NCI-H526 (cell line): ENCODE data around the gene SNTA1.
"Not testable (repeated sequence)": the region's sequence is repeated elsewhere in the genome, so short reads cannot be mapped to it uniquely, and the experiment has no call there.

Experiments used
- DNase-seq, 2 experiments: peaks; one replicate each; lab custom pipeline; 2025; lab: John Stamatoyannopoulos, UW

The SNTA1 gene

DNA sequence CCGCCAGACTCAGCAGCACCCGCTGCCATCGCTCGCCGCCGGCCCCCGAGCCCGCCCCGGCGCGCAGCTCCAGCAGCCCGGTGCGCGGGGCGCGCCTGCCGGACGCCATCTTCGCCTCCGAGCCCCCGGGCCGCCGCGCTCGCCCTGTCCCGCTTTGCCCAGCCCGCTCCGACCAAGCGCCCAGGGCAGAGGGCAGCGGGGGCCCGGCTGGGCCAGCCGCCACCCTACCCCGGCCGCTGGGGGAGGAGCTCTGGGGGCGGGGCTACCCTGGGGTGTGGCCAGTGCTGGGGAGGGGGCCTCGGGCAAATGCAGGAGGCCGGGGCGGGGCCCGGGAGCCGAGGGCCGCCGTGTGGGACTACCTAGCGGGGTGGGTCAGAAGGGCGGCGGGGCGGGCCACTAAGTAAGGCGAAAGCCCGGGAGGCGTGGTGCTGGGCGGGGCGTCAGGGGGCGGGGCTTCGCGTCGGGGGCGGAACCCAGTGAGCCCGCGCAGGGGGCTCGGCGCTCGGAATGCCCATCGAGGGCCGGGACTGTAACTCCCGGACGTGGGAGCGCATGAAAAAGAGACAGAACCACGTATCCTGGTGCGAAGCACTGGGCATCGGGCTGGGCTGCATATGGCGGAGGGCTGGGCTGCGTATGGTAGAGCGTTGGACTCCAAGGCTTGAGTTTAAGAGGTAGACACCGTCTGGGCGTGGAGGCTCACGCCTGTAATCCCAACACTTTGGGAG, at the start of gene SNTA1:
TSS of gene SNTA1 (minus strand) at position 252 of the 728 bp plus-strand sequence. CDS start at position 109, 143 bp downstream.
- peak; percentile 68 to 95 for DNase-seq

DNA sequence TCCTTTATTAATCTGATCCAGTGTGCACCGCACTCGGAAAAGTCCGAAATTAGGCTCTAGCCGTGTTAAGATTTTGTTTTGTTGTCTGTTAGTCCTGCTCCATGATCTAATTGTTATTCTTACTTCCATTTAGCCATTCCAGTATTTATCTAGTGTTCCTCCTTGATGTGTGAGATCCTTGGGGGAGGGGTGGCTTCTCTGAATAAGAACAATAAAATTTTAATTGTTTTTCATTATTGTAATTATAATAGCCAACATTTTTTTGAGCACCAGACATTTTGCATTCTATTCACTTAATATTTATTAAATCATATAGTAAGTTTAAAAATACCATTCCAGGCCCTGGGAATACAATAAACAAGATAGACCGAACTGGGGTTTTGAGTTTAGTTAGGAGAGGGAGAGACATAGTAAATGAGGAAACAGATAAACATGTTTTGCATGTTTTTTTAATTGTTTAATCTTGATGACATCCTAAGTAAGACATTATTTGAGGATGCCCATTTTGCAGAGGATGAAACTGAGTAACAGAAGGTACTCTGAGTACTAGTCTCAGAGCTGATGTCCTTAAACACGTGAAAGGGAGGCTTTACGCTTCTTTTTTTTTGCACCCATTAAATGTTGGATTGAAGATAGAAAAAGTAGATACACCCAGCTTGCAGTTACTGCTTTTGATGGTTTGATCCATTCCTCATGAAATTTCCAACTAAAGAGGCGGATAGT, 47.5 kb upstream of the SNTA1 start:
- peak in 1 of 2 experiments; percentile 34 for DNase-seq

- DNase-seq: peak in 1 of 2 experiments; percentile 52
These were observed 46.7 kb upstream of the SNTA1 start, which contains the start of gene CBFA2T2 for GRCh38 chr20:33490023-33490933. Gene CBFA2T2 (plus strand): TSS chr20:33490096. CDS start chr20:33490268, 172 bp downstream.

DNA sequence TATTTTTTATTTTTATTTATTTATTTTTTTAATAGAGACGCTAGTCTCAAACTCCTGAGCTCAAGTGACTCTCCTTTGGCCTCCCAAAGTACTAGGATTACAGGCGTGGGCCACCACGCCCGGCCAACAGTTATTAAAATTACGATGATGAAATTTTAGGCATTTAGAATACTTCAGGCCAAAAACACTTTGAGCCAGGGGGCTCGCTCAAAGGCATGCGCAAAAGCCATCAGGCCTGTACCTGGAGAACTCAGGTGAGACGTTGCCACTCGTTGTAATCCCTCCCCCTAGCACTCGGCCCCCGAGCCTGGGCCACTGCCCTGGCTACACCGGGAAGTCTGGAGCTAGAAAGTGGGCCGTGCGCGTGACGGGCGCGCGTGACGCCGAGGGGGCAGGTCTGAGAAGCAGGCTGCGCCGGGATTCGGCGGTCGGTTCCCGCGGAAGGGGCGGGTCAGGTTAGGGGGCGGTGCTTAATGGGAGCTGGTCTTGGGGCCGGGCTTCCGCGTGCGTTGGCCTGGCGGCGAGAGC, 46.0 kb upstream of the SNTA1 start:
- peak; percentile 97 to 99 for DNase-seq

DNA sequence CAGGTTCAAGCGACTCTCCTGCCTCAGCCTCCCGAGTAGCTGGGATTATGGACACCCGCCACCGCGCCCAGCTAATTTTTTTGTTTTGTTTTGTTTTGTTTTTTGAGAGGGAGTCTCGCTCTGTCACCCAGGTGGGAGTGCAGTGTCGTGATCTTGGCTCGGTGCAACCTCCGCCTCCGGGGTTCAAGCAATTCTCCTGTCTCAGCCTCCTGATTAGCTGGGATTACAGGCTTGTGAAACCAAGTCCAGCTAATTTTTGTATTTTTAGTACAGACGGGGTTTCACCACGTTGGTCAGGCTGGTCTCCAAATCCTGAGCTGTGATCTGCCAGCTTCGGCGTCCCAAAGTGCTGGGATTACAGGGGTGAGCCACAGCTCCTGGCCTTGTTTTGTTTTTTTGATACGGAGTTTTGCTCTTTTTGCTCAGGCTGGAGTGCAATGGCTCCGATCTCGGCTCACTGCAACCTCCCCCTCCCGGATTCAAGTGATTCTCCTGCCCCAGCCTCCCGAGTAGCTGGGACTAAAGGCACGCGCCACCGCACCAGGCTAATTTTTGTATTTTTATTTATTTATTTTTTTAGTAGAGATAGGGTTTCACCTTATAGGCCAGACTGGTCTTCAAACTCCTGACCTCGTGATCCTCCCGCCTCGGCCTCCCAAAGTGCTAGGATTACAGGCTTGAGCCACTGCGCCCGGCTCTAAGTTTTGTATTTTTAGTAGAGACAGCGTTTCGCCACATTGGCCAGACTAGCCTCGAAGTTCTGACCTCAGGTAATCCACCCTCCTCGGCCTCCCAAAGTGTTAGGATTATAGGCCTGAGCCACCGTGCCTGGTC, 45.3 kb upstream of the SNTA1 start:
- not testable (repeated sequence) for DNase-seq

DNA sequence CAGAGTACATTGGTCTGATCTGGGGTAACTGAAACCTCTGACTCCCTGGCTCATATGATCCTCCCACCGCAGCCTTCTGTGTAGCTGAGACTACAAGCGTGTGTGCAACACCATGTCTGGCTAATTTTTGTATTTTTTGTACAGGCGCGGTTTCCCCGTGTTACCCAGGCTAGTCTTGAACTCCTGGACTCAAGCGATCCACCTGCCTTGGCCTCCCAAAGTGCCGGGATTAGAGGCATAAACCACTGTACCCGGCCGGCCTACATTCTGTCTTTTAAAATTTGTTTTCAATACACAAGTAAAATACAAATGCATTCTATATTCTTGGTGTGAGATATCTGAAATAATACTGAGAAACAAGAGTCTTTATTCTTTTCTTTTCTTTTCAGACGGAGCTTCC, 44.6 kb upstream of the SNTA1 start:
- DNase-seq: no peak

- DNase-seq: not testable (repeated sequence)
These were observed 39.6 kb upstream of the SNTA1 start for GRCh38 chr20:33483186-33483585.

DNA sequence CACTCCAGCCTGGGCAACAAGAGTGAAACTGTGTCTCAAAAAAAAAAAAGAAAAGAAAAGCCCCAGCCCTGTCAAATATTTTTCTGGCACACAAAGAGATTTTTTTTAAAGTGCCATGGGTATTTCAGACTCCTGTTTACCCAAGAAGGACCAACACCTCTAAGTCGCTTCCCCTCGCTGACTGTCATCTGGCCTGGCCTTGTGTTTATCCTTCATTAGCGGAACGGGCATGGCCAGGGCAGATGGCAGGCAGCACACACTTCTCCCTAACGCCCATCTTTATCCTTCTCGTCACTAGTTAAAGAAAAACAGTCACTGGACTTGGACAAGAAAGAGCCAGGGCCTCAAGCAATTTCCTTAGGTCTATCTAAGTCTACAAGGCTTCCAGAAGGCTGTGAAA, 39.0 kb upstream of the SNTA1 start:
- DNase-seq: no peak

DNA sequence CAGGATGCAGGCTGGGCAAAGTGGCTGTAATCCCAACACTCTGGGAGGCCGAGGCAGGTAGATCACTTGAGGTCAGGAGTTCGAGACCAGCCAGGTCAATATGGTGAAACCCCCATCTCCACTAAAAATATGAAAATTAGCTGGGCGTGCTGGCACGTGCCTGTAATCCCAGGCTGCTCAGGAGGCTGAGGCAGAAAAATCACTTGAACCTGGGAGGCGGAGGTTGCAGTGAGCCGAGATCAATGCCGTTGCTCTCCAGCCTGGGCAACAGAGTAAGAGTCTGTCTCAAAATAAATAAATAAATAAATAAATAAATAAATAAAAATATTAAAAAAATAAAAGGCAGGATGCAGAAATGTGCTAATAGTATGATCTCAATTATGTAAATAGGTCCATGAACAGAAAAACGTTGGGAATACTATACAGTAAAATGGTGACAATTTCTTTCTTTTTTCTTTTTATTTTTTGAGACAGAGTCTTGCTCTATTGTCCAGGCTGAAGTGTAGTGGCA, 37.9 kb upstream of the SNTA1 start:
- DNase-seq: no peak

GRCh38 chr20:33480048-33480447, 36.5 kb upstream of the SNTA1 start:
- no peak for DNase-seq

- peak; percentile 98 for DNase-seq
These were observed 34.0 kb upstream of the SNTA1 start for GRCh38 chr20:33477386-33478234.

DNA sequence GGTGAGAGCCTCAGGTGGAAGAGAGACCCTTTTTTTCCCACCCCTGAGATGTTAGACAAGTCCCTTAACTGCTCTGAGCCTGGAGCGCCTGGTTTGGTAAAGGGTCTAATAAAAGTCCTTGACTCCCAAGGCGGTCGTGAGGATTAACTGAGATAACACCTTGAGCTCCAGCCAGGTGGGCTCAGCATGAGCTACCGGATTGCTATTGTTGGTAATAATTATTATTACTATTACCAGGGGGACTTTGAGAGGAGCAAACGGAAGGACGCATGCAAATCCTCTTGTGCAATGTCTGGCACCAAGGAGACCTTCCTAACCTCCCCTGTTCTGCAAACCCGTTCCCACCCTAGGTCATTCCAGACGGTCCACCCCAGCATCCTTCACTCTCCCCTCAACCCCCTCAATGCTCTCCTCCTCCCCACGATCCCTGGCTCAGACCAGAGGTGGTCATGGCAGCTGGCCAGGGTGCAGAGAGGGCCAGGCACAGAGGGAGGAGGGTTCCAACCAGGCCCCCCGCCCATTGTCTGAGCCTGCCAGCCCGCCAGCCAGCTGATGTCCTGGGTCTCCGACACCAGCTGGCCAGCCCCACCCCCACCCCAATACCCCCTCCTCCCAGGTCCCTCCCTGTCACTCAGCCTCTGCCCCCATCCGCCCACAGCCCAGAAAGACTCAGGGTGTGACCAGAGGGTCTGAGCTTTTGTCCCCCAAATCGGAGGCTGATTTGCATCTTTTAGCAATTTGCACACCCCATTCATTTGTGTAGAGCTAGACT, 32.0 kb upstream of the SNTA1 start:
- DNase-seq: peak; percentile 69 to 90

DNA sequence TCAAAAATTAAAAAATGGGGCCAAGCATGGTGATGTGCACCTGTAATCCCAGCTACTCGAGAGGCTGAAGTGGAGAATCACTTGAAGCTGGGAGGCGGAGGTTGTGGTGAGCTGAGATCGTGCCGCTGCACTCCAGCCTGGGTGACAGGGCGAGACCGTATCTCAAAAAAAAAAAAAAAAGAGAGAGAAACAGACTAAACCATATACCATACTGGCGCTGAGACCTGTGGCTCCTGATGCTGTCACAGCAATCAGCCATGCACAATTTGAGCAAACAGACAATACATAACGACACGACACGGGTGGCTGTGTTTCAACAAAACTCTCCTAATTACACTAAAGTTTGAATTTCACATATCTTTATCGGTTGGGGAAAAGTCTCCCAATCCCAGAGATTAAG, 31.4 kb upstream of the SNTA1 start:
- peak in 1 of 2 experiments; percentile 56 for DNase-seq

- no peak for DNase-seq
These were observed 30.7 kb upstream of the SNTA1 start for GRCh38 chr20:33474097-33474873.

DNA sequence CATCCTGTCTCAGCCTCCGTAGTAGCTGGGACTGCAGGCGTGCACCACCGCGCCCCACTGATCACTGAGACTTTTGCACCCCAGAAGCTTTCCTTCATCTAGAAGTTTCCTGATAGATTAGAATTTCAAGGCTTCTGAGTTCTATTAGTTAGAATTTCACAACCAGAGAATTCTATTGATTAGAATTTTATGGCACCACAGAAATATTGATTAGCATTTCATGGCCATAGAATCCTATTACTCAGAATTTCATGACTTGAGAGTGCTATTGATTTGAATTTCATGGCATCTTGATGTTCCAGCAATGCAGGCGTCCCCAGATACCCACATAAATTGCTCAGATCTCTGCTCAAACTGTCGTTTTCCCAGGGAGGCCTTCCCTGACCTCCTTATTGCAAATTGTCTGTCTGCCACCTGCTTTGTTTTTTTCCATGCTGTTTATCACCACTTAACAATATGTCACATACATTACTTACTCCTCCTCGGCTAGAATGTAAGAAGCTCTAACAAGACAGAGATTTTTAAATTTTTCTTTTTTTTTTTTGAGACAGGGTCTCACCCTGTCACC, 29.4 kb upstream of the SNTA1 start:
- no peak for DNase-seq

DNA sequence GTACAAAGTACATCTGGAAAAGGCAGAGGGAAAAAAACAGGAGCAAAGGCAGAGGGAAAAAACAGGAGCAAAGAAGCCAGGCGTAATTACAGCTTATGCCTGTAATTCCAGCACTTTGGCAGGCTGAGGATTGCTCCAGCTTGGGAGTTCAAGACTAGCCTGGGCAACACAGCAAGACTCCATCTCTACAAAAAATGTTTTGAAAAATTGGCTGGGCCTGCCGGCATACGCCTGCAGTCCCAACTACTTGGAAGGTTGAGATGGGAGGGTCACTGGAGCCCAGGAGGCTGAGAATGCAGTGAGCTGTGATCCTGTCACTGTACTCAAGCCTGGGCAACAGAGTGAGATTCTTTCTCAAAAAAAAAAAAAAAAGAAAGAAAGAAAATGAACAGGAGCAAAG, 27.3 kb upstream of the SNTA1 start:
- DNase-seq: no peak

DNA sequence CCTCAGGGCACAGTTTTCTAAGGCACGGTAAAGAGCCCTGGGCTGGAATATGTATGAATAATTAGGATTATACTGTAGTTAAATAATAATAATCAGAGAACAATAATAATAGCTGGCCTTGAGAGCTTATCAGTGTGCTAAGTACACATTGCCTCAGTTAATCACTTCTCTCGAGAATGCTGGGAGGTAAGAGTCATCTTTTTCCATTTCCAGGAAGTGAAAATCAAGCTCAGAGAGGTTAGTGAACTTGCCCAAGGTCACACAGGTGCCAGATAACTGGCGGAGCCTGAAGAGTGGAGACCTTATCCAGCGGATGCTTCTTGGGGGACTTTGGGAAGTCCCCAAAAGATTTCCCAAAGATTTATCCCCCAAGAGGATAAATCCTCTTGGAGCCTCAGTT, 26.9 kb upstream of the SNTA1 start:
- DNase-seq: no peak

DNA sequence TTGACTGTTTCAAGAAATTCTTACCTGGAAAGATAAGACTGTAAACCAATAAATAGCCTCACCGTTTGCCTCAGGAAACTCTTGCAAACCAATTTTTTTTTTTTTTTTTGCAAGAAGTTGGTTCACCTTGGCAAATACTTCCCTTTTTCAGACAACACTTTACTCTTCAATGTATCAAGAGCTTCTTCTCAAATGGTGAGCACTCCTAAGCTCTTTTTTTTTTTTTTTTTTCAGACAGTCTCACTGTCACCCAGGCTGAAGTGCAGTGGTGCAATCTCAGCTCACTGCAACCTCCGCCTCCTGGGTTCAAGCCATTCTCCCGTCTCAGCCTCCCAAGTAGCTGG, 22.7 kb upstream of the SNTA1 start:
- DNase-seq: no peak
